WTC11 (cell line): ENCODE results near the gene ANKRD29. TPM values are rescaled to one million over a fixed set of nuclear protein-coding genes. Genes with fewer than 3 reads are reported as not detected.

Experiments
- ATAC-seq: fragments of 200-7000 bp; cut with Tn5 transposase; 2 replicates; pipeline ENCODE4 v1.10.0; 2021; ENCODE audit warnings: mild to moderate bottlenecking, moderate library complexity
- CTCF ChIA-PET: fragments of 300-600 bp; sonication (Branson Sonifier 250); formaldehyde crosslinking; loops from one replicate; lab custom pipeline; 2021; ENCODE audit warnings: antibody characterized with exemption; lab: Charles Lee
- POLR2A ChIA-PET: fragments of 350-600 bp; sonication (Branson Sonifier 250); formaldehyde crosslinking; loops from one replicate; lab custom pipeline; 2021; ENCODE audit warnings: antibody characterized with exemption; lab: Charles Lee
- DNase-seq: peaks from one replicate; pipeline ENCODE4 v3.0.0; 2021; ENCODE audit warnings: low spot score
- H3K27ac Mint-ChIP-seq: 2 replicates; pipeline ENCODE4 v1.8.0; 2021; ENCODE audit warnings: mixed read lengths
- H3K27me3 Mint-ChIP-seq: 2 replicates; pipeline ENCODE4 v1.8.0; 2021; ENCODE audit warnings: low read depth, mild to moderate bottlenecking, moderate library complexity, mixed read lengths
- H3K36me3 Mint-ChIP-seq: 2 replicates; pipeline ENCODE4 v1.8.0; 2021; ENCODE audit warnings: mixed read lengths
- H3K4me1 Mint-ChIP-seq: 2 replicates; pipeline ENCODE4 v1.8.0; 2022; ENCODE audit warnings: mixed read lengths
- H3K4me3 Mint-ChIP-seq: 2 replicates; pipeline ENCODE4 v1.8.0; 2021; ENCODE audit warnings: mild to moderate bottlenecking, moderate library complexity, mixed read lengths
- H3K9me3 Mint-ChIP-seq: 2 replicates; pipeline ENCODE4 v1.8.0; 2021; ENCODE audit warnings: mixed read lengths
- ARID4B ChIP-seq: sonication (generic); formaldehyde crosslinking; IDR thresholded peaks from 2 replicates; pipeline ENCODE4 v1.8.0; 2023; ENCODE audit warnings: missing genetic modification reagents, mild to moderate bottlenecking, borderline replicate concordance
- ATF3 ChIP-seq: sonication (generic); formaldehyde crosslinking; conservative IDR thresholded peaks from 2 replicates; pipeline ENCODE4 v1.8.1; 2022; ENCODE audit warnings: mild to moderate bottlenecking, missing genetic modification reagents
- CBFB ChIP-seq: sonication (generic); formaldehyde crosslinking; IDR thresholded peaks from 2 replicates; pipeline ENCODE4 v1.8.1; 2022; ENCODE audit warnings: mild to moderate bottlenecking, low read depth, missing genetic modification reagents
- CTCF ChIP-seq: fragments of 200-600 bp; IDR thresholded peaks from 2 replicates; pipeline ENCODE4 v1.8.0; 2022; ENCODE audit warnings: antibody characterized with exemption
- FOXK1 ChIP-seq: sonication (generic); formaldehyde crosslinking; IDR thresholded peaks from 2 replicates; pipeline ENCODE4 v1.8.0; 2022; ENCODE audit warnings: mild to moderate bottlenecking, moderate library complexity, missing genetic modification reagents
- FOXP1 ChIP-seq: sonication (generic); formaldehyde crosslinking; IDR thresholded peaks from 2 replicates; pipeline ENCODE4 v1.8.0; 2022; ENCODE audit warnings: missing genetic modification reagents, mild to moderate bottlenecking, moderate library complexity, borderline replicate concordance
- IRF2 ChIP-seq: sonication (generic); formaldehyde crosslinking; IDR thresholded peaks from 2 replicates; pipeline ENCODE4 v1.8.0; 2022; ENCODE audit warnings: low read depth, missing genetic modification reagents, borderline replicate concordance
- MXD4 ChIP-seq: fragments of 250-450 bp; sonication (Bioruptor Pico); IDR thresholded peaks from 2 replicates; pipeline ENCODE4 v1.8.0; 2021; ENCODE audit warnings: mild to moderate bottlenecking, moderate library complexity, borderline replicate concordance
- NFE2L1 ChIP-seq: sonication (generic); formaldehyde crosslinking; IDR thresholded peaks from 2 replicates; pipeline ENCODE4 v1.8.1; 2023; ENCODE audit warnings: missing genetic modification reagents
- NFYB ChIP-seq: sonication (generic); formaldehyde crosslinking; conservative IDR thresholded peaks from 2 replicates; pipeline ENCODE4 v1.8.0; 2022; ENCODE audit warnings: low read depth, missing genetic modification reagents
- NR3C1 ChIP-seq: sonication (generic); formaldehyde crosslinking; conservative IDR thresholded peaks from 2 replicates; pipeline ENCODE4 v1.8.1; 2023; ENCODE audit warnings: low read depth, mild to moderate bottlenecking, missing genetic modification reagents
- RELA ChIP-seq: sonication (generic); formaldehyde crosslinking; IDR thresholded peaks from 2 replicates; pipeline ENCODE4 v1.8.1; 2022; ENCODE audit warnings: missing genetic modification reagents, mild to moderate bottlenecking, borderline replicate concordance
- SP1 ChIP-seq: sonication (generic); formaldehyde crosslinking; conservative IDR thresholded peaks from 2 replicates; pipeline ENCODE4 v1.8.1; 2022; ENCODE audit warnings: missing genetic modification reagents
- TCF7 ChIP-seq: sonication (generic); formaldehyde crosslinking; IDR thresholded peaks from 2 replicates; pipeline ENCODE4 v1.8.0; 2022; ENCODE audit warnings: mild to moderate bottlenecking, low read depth, missing genetic modification reagents, moderate library complexity
- ZNF121 ChIP-seq: sonication (generic); formaldehyde crosslinking; IDR thresholded peaks from 2 replicates; pipeline ENCODE4 v1.8.0; 2023; ENCODE audit warnings: missing genetic modification reagents
- ZNF219 ChIP-seq: sonication (generic); formaldehyde crosslinking; IDR thresholded peaks from 2 replicates; pipeline ENCODE4 v1.8.0; 2023; ENCODE audit warnings: missing genetic modification reagents, mild to moderate bottlenecking, borderline replicate concordance
- ZNF671 ChIP-seq: fragments of 250-450 bp; sonication (Bioruptor Pico); IDR thresholded peaks from 2 replicates; pipeline ENCODE4 v1.8.0; 2021; ENCODE audit warnings: mild to moderate bottlenecking
- total RNA-seq: library from RNA; stranded (reverse); gene quantifications from 3 replicates; pipeline ENCODE4 v1.2.3, GENCODE V29; 2021
- TF ChIP-seq, protein P1 (sequence below): sonication (generic); formaldehyde crosslinking; IDR thresholded peaks from 2 replicates; pipeline ENCODE4 v1.8.1; 2023; ENCODE audit warnings: mild to moderate bottlenecking, moderate library complexity, missing genetic modification reagents
- TF ChIP-seq, protein P2 (sequence below): sonication (generic); formaldehyde crosslinking; IDR thresholded peaks from 2 replicates; pipeline ENCODE4 v1.8.1; 2023; ENCODE audit warnings: mild to moderate bottlenecking, missing genetic modification reagents, moderate library complexity
- TF ChIP-seq, protein P3 (sequence below): sonication (generic); formaldehyde crosslinking; IDR thresholded peaks from 2 replicates; pipeline ENCODE4 v1.8.1; 2022; ENCODE audit warnings: mild to moderate bottlenecking, moderate library complexity, missing genetic modification reagents
- TF ChIP-seq, protein P4 (sequence below): sonication (generic); formaldehyde crosslinking; IDR thresholded peaks from 2 replicates; pipeline ENCODE4 v1.8.1; 2022; ENCODE audit warnings: low read depth, mild to moderate bottlenecking, moderate library complexity, missing genetic modification reagents, borderline replicate concordance

ANKRD29 gene
- total RNA-seq, 1 experiment from 2014 or later = 4.9 TPM

DNA sequence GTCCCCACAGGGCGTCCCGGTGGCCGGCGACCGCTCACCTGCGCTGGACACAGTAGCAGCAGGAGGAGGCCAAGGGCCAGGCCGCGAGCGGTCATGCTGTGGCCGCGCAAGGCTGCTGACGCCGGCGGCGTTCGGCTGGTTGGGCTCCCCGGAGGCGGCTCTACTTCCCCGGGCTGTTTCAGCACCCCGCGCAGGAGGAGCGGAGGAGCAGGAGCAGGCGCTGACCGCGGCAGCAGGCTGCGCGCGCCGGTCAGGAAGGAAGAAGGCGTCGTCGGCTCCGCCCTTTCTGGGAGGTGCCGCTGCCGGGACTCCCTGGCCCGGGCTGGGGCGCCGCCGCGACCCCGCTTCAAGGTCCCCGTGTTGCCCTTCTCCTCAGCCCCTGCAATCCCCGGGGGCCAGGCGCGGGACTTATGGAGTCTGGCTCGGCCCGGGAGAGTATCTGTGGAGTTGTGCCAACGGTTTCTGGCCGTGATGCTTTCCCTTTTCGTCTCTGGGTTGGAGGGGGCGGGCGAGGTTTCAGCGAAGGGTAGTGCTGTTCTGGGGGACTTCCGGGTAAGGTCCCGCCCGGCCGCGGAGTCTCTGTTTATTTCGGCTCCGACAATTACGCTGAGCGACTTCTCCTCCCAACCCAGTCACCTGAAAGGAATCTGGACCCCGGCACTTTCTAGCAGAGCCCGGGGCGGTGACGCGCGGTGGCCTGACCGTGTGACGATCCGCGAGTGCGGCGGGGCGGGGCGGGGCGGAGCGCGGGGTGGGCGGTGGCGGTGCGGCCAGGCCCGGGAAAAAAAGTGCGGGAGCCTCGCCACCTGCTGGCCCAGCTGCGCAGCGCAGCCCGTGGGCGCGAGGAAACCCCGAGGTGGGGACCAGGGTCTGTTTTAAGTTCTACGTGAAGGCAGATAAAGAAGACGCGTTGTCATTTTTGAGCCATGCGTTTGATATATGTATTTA is 76.2 kb downstream of the ANKRD29 start, which contains the start of gene NPC1:
TSS of gene NPC1 (minus strand) at position 258 of the 948 bp plus-strand sequence. CDS start at position 95, 163 bp downstream.
- Mint-ChIP-seq H3K27ac (peak within 1 kb of the TSS; percentile 95), H3K27me3 (no peaks in the 10 kb centered on the region), H3K36me3 (no peaks in the 10 kb centered on the region), H3K4me1 (peaks cover 22% of the 10 kb centered on the region), H3K9me3 (no peaks in the 10 kb centered on the region), H3K4me3 (peak within 1 kb of the TSS; percentile 93)
- ChIA-PET CTCF (interaction anchor here (0.9 to 1.8 kb wide), 3 partner anchors 28 to 117 kb away, joined by 3 to 5 read pairs (median 4); no protein-coding TSS in a partner anchor), POLR2A (no interaction called here)
- ATAC-seq (peak; percentile 94), DNase-seq (peak; percentile 90)
- TF ChIP-seq ZNF219 (CRISPR knock-in tag) (0 out of 2 replicates have a peak, but pooled peaks have one; percentile 17), ATF3 (CRISPR knock-in tag) (no peak), CTCF (peak; percentile 85), ZNF671 (CRISPR knock-in tag) (no peak), FOXP1 (CRISPR knock-in tag) (0 out of 2 replicates have a peak, but pooled peaks have one; percentile 48), TCF7 (CRISPR knock-in tag) (no peak), FOXK1 (peak; percentile 51; the same call in 1 of the 2 replicates), NFYB (0 out of 2 replicates have a peak, but pooled peaks have one; percentile 5), SP1 (CRISPR knock-in tag) (peak; percentile 28), ZNF121 (CRISPR knock-in tag) (no peak), ARID4B (peak; percentile 11; the same call in 1 of the 2 replicates), MXD4 (CRISPR knock-in tag) (no peak), NR3C1 (CRISPR knock-in tag) (no peak), NFE2L1 (CRISPR knock-in tag) (0 out of 2 replicates have a peak, but pooled peaks have one; percentile 7), CBFB (CRISPR knock-in tag) (no peak), IRF2 (CRISPR knock-in tag) (no peak), RELA (0 out of 2 replicates have a peak, but pooled peaks have one; percentile 29)
- TF ChIP-seq, protein P1, sequence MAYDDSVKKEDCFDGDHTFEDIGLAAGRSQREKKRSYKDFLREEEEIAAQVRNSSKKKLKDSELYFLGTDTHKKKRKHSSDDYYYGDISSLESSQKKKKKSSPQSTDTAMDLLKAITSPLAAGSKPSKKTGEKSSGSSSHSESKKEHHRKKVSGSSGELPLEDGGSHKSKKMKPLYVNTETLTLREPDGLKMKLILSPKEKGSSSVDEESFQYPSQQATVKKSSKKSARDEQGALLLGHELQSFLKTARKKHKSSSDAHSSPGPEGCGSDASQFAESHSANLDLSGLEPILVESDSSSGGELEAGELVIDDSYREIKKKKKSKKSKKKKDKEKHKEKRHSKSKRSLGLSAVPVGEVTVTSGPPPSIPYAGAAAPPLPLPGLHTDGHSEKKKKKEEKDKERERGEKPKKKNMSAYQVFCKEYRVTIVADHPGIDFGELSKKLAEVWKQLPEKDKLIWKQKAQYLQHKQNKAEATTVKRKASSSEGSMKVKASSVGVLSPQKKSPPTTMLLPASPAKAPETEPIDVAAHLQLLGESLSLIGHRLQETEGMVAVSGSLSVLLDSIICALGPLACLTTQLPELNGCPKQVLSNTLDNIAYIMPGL (CRISPR knock-in tag) = peak; percentile 70
- TF ChIP-seq, protein P2, sequence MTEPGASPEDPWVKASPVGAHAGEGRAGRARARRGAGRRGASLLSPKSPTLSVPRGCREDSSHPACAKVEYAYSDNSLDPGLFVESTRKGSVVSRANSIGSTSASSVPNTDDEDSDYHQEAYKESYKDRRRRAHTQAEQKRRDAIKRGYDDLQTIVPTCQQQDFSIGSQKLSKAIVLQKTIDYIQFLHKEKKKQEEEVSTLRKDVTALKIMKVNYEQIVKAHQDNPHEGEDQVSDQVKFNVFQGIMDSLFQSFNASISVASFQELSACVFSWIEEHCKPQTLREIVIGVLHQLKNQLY (CRISPR knock-in tag) = 0 out of 2 replicates have a peak, but pooled peaks have one; percentile 8
- TF ChIP-seq, protein P3, sequence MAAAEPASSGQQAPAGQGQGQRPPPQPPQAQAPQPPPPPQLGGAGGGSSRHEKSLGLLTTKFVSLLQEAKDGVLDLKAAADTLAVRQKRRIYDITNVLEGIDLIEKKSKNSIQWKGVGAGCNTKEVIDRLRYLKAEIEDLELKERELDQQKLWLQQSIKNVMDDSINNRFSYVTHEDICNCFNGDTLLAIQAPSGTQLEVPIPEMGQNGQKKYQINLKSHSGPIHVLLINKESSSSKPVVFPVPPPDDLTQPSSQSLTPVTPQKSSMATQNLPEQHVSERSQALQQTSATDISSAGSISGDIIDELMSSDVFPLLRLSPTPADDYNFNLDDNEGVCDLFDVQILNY (CRISPR knock-in tag) = peak; percentile 51; the same call in 1 of the 2 replicates
- TF ChIP-seq, protein P4, sequence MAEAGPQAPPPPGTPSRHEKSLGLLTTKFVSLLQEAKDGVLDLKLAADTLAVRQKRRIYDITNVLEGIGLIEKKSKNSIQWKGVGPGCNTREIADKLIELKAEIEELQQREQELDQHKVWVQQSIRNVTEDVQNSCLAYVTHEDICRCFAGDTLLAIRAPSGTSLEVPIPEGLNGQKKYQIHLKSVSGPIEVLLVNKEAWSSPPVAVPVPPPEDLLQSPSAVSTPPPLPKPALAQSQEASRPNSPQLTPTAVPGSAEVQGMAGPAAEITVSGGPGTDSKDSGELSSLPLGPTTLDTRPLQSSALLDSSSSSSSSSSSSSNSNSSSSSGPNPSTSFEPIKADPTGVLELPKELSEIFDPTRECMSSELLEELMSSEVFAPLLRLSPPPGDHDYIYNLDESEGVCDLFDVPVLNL (CRISPR knock-in tag) = no peak
